ENCODE results near the gene CYREN.

Gene CYREN

DNA sequence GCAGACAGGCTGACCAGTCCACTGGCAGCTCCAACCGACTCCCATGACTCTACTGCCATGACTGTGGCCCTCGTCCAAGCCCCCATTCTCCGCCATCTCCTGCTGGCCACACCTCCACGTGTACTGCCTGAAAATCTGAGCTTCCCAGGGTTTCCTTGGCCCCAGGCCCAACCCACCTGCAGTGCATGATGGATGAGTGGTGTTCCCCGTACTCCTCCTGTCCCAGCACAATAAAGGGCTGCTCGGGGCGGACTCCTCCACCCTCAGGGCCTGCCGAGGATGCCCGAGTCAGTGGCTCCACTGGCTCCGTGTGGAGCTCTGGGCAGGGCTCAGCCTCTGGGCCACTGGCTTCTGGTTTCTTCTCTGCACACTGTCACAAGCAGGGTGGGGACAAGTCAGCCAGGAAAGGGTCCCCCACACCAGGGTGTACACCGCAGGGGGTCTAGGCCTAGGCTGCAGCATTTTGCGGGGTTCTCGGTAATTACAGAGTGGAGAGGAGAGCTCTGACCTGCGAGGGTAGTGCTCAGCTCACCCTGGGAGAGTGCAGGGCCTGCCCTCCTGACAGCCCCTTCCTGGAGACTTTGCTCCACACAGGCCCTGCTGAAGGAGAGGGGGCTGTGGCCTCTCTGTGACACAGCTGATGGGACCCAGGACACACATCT, 25.6 kb upstream of the CYREN start:
- DNase-seq = no peak

DNA sequence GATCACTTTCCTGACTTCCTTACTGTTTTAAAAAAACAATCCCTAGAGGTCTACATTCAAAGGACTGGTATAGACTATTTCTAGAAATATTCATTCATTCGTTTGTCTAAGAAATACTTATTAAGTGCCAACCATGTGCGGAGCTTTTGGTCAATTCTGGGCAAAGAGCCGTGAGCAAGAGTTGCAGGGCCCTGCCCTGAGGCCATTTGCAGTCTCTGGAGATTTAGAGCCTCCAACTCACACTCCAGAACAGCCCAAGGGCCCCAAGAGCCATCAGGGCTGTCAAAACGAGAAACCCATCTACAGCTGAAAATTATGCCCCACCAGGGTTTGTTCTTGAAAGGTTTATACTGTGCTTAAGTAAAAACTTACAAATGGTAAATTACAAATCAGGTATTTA, 24.6 kb upstream of the CYREN start:
- DNase-seq = no peak

DNA sequence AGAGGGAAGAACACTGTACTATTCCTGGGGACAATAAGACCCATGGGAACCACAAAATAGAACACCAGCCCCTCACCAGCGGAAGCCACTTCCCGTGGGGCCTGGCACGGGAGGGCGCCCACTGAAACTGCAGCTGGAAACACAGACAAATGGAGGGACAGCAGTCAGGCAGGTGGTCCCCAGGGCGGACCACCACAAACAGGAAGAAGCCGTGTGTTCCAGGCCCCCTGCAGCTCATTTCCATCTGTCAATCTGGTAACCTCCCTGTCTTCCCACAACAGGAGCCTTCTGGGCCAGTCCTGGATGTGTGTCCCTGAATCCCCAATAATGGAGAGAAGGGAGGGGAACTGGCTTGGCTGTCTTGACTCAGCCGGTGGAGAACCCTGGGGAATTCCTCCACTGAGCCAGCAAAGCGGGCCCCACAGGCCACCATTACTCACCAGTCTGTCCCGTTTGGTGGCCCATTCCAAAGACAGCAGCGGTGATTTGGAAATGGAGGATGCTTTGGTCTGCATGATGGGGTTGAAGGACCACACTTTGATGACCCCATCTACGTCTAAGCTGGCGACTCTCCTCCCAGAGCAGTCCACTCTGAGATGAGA, 24.1 kb upstream of the CYREN start:
- DNase-seq = no peak

DNA sequence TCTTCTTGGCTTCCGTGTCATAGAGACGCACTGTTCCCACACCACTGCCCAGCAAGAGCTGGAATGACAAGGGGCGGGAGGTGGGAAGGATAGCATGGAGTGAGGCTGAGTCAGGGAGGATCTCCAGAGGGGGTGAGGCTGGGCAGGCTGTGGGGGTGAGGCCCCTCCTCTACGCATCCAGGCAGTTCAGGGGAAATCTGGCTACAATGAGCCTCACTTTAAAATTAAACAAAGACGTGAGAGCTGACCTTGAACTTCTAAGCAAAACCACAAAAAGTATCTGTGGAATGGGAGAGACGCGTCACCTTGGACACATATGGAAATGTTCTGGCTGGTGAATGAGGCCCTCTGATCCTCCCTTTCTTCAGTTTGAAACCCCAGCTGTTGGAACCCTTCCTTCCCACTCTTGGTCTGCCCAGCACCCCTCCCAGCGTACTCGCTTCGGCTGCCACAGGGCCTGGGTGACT, 23.1 kb upstream of the CYREN start:
- DNase-seq = no peak

DNA sequence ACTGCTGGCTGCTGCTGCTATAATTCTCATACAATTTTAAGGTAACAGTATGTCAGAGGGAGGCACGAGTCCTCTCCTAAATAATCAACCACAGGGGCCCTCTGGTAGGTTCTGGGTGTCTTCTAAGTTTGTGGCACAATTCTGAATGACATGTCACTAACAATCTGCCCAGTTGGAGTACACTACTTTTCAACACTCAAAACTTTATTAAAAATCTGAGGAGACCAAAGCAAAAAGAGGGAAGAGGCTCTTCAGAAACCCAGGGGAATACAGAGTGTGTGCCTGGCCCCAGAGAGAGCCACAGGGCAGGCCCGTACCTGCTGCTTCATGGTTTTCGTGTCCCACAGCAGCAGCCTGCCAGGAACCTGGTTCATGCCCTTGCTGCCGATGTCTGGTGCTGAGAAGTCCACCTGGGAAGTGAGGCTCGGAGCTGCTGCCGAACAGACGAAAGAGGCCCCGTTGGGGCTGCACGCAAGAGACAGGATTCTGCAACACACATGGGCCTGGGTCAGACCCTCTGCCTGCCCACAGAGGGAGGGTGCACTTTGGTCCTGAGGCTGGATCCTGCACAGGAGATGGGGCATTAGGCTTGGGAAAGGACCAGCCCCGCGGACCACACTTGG, 22.5 kb upstream of the CYREN start:
- no peak for DNase-seq

DNA sequence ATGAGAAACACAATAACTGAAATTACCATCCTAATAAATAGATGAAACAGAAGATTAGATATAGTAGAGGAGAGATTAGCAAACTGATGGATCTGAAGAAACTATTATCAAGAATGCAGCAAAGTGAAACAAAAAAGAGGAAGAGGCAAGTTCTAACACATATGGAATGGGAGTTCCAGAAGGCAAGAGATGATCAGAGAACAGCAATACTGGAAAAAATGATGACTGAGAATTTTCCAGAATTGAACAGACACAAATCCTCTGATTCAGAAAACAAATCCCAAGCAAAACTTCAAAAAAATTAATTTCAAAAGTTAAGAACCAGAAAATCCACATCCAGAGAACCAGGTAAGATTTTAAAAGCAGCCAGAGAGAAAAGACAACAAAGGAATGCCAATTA, 20.2 kb upstream of the CYREN start:
- DNase-seq = no peak

DNA sequence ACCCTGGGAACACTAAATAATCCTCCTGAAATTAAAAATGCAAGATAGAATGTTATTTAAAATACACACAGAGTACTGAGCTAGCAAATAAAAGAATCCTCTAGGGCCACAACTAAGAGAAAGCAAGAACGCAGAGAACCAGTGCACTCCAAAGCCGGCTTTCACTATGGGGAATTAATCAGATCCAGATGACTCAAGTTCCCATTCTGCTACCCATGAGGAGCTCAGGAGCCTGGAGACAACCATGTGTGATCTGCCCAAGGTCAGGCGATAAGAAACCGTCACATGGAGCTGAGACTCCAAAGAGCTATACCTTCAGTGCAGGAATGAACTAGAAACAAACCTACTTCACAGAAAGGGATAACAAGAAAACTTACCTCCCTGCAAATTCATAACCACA, 19.5 kb upstream of the CYREN start:
- DNase-seq = no peak

DNA sequence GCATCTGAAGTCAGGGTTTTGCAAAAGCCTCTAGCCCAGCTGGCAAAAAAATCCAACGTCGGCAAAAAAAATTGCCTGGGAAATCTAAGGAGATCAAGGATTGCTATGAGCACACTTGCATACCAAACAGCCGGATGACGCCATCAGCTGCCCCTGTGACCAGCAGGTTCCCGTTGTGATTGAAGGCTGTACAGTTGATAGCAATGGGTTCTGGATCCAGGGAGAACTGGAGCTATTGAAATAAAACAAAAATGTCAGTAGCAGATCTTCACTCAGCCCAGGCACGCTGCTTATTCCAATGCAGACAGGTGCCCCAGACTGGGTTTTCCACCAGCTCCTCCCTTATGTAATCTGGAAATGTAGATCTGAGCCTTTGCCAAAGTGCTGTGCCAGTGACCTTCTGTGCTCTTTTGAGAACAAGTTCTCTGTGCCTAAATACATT, 18.7 kb upstream of the CYREN start:
- DNase-seq = no peak

DNA sequence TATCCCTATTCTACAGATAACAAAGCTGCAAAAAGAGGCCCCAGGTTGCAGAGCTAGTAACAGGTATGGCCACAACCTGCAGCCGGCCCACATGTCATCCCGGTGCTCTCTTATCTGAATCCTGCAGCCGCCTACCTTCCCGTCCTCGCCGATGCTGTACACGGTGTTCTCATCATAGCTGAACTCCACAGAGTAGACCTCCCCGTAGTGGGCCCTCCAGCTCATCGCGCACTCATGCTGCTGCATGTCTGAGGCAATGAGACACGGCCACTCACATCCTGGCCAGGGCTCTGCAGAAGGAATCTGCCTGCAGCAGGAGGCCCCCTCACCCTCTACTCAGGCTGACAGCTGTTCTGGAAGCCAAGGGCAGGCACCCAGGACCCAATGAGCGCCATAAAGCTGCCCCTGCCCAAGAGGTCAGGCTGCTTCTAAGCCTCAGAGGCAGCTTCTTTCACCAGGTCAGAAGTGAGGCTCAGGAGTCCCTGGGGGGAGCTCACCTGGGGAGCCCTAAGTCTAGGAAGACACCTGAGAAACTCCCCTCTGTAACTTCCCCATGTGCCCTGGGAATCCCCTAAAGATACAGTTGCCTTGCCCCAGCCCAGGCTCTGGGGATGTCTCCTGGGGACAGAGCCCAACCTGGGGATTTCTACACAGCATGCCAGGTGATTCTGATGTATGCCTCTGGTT, 17.9 kb upstream of the CYREN start:
- no peak for DNase-seq

DNA sequence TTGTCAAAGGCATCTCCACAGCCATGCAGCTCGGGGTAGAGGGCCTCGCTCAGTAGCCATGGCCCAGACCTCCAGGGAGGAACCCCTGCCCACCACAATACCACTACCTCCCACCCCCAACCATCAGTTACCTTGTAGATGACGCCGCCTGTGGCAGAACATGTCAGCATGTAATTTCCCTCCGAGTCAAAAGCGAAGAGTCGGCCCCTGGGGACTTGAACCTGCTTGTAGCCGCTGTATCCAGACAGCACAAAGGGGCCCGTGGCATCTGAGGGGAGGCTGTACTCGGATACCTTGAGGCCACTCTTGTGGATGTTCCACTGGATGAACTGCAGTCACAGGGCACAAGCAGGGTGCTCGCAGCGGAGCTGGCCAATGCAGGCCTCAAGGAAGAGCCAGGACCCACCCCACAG, 16.3 kb upstream of the CYREN start:
- DNase-seq = no peak

DNA sequence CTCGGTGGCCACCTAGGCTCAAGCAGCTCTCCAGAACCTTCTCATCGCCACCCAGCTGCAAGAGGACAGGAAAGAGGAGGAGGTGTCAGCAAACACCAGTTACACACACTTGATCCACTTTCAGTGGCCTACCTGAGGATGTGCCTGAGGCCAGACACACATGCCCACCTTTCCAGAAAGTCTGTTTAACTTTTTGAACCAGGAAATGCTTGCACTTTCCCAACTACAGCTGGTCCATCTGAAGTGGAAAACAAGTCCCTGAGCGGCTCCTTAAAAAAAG, 15.7 kb upstream of the CYREN start:
- DNase-seq = no peak

DNA sequence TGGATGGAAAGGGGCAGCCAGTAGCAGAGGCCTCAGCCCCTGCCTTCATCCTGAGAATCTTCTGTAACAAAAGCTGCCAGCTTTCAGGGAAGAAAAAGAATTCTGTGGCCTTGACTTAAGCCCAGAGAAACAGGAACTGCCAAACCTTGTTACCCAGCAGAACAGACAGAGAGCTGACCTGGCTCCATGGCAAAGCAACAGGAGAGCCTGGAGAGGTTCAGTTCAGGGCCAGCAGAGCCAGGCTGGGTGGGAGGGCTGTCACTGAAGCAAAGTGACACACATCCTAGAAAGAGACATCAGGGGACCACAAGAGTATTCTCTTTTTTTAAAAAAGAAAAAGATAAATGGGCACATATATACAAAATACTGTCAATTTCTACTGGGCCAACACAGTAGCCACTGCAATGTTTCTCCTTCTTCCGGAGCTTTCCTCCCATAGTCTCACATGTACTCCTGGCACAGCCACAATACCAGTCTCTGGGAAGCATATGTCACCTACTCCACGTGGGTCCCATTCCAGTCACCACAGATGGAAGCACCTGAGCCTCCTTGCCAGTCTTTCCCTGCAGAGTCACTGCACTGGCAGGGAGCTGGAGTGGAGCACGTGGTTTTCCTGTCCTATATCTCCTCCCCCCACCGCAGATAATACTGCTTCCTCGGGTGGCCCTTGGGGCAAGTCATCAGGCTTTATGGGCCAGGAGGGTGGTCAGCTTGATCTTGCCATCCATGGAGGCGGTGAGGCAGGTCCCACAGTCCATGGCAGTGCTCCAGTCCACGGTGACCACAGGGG, 15.2 kb upstream of the CYREN start:
- no peak for DNase-seq

DNA sequence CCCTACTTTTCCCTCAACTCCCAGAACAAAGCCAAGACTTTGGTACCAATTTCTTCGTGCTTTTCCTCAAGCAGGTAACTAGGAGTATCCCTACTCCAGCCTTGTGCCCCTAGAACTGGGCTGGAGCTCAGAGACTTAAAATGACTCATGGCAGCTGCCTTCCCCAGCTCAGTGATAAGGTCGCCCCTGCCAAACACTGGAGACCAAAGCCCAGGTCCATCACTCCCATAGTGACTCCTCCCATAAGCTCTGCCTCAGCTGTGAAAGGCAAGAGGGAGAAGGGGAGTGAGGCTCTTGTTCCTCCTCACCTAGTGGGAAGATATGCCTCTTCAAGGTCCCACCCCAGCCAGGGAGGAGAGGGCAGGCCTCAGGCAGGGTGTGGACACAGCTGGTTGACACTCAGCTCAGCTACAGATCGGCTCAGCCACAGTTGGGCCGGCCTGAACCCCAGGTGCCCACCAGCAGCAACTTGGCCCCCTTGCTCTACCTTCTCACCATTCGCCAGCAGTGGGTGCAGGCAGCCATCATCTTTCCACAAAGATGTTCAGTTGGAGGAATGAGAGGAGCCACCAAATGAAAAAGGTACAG, 13.8 kb upstream of the CYREN start:
- DNase-seq = no peak

DNA sequence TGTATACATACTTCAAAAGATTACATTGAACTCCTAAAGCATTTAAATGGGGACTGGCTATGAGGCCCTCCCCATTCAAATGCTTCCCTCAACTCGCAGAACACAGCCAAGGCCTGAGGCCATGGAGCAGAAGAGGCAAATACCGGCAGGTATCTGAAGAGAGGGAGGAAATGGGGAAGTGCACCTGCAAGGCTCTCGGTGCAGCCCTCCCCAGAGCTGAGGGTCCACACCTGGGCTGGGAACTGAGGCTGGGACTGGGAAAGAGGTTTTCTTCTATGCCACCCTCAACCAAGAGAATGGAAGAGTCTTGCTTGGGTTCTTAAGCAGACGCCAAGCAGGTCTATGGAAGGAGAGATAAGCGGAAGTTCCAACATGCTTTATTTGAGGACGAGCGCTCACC, 13.0 kb upstream of the CYREN start:
- no peak for DNase-seq

DNA sequence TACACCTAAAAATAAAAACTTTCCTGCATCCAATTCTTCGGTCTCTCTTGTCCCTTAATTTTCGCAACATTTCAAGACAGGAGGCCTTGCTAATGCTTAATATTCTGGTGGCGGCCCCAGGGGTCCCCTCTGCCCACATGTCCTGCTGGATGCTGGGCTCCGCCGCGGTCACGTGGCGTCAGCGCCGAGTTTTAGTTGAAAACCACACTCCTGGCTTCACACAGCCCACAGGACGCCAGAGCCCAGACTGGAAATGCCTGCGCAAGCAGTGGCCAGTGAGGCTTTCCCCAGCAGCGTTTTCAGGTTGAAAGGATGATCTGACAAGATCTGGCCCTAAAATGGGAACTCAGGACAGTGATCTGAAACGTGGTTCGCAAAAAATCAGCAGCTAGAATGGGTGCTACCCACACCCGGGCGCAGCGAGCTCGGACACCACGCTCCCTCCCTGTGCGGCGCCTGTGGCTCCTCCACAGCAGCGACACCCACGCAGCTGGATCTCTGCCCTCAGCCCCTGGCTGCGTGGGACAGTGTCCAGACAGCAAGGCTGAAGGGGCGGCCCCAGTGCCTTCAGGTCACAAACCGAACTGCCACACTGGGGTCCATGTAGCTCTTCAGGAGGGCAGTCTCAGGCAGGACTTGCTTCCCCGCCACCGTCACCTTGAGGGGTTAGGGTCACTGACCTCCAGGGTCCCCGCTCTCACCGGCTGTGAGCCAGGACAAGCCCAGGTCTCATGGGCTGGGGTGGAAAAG, 11.6 kb upstream of the CYREN start:
- no peak for DNase-seq

DNA sequence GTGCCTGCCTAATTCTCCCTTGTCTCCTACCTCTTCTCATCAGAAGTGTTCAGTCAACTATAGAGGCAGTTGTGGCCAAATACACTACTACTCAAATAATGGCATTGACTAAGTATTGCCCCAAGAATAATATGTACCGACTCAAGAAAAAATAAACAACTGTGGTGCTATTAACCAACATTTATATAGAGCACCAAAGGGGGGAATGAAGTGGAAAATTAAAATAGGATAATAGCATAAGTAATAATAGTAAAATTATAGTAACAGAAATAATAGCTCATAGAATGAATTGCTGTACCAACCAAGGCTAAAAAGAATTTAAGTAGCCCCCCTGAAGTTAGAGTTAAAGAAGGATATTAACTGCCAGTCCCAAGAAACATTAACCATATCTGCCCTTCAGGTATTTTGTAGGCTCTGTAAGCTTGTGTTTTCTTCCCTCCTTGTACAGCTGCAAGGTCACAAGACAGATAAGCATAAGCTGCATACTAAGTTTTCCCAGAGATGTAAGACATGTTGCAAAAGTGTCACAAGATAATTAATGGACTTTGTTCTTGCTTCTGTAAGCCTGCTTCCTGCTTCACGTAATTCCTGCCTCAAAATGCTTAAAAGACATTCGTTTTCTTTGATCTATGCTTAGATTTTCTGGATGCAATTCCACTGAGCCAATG, 10.9 kb upstream of the CYREN start:
- DNase-seq = no peak

DNA sequence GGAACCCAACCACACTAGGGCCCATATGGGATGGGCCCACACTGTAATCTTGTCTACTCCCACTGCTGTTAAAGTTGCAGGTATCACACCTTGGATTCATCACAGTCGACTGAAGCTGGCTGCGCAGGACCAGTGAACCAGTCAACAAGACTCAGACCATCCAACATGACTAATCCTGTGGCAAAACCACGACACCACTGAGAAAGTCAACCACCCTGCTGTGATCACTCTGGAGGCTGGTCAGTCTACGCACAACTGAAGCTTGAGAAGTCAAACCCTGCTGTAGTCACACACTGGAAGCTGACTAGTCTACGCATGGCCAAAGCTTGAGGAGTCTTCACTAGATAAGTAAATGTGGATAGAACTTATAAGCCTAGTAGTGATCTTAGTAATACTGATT, 9.6 kb upstream of the CYREN start:
- no peak for DNase-seq

DNA sequence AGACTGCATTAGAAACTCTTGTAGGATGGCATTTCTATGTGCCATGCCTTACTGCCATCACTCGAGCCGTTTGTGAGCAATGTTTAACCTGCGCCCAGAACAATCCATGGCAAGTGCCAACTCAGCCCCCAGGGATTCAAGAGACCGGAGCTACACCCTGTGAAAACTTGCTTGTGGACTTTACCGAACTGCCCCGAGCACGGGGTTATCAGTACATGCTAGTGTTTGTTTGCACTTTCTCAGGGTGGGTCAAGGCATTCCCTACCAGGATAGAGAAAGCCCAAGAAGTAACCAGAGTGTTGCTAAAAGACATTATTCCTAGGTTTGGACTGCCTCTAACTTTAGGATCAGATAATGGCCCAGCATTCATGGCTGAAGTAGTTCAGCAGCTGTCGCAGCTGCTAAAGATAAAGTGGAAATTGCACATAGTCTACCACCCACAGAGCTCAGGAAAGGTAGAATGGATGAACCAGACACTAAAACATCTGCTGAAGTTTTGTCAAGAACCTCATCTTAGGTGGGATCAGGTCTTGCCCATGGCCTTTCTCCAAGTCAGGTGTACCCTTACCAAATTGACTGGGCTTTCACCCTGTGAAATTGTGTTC, 8.9 kb upstream of the CYREN start:
- DNase-seq = no peak

DNA sequence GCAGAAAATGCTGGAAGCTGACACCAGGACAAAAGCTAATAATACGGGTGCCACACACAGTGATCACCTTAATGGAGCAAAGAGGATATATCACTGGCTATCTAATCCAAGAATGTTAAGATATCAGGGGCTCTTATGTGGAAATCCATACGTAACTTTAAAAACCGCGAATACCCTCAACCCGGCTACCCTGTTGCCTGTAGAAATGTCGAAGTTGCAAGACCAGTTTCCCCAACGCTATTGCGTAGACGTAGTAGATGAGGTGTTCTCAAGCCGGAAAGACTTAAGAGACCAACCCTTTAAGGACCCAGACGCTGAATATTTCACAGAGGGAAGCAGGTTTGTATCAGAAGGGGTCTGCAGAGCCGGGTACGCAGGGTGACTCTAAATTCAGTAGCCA, 7.9 kb upstream of the CYREN start:
- DNase-seq = no peak

DNA sequence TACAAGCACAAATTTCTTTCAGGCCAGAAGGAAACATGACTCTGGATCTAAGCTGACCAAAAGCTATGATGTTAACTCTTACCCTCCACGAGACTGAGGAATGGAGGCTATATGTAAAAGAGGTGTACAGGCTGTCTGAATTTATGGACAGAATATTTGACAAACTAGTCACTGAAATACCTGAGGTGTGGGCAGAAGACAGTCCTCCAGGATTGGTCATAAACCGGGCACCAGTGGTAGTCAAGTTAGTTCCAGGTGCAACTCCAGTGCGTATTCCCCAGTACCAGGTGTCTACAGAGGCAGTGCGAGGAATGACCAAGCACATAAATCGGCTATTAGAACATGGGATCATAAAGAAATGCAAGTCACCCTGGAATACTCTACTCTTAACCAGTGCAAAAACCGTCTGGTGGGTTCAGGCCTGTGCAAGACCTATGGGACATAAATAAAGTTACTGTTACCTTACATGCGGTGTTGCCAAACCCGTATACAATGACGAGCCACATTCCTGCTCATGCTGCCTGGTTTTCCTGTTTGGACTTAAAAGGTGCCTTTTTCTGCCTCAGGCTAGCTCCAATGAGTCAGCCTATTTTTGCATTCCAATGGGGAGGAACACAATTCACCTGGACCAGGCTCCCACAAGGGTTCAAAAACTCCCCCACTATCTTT, 6.7 kb upstream of the CYREN start:
- no peak for DNase-seq

DNA sequence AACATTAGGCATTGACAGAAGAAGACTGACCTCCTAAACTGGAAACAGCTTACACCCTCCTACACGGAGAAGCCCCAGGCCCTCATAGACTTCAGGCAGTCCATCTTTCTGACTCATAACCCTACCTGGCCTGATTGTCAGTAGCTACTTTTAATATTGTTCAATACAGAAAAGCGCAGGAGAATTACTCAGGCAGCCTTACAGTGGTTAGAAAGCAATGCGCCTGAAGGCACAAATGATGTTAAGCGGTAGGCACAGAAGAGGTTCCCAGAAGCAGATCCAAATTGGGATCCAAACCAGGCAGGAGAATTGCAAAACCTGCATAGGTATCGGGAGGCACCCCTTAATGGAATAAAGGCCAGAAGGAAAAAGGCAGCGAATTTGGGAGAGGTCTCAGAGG, 5.4 kb upstream of the CYREN start:
- no peak for DNase-seq
